HUES6 (cell line): ENCODE measurements around the gene MTMR11.
A peak's percentile ranks its signal among the peaks of the same experiment; 100 is the strongest.
"Not testable (repeated sequence)": the region's sequence is repeated elsewhere in the genome, so short reads cannot be mapped to it uniquely, and the experiment has no call there.

ENCODE experiments used
- H3K27ac ChIP-seq: 2 replicates; pipeline ENCODE4 v1.7.0; 2013; ENCODE audit warnings: low read depth, mild to moderate bottlenecking, low read length, inconsistent platforms
- H3K27me3 ChIP-seq: 2 replicates; pipeline ENCODE4 v1.6.1; 2013; ENCODE audit warnings: low read length; ENCODE audit not compliant: control insufficient read depth, insufficient read depth
- H3K36me3 ChIP-seq: 2 replicates; pipeline ENCODE4 v1.6.1; 2013; ENCODE audit warnings: low read length; ENCODE audit not compliant: control insufficient read depth, insufficient read depth
- H3K4me1 ChIP-seq: 2 replicates; pipeline ENCODE4 v1.6.1; 2013; ENCODE audit warnings: low read length; ENCODE audit not compliant: control insufficient read depth, insufficient read depth
- H3K4me3 ChIP-seq: 2 replicates; pipeline ENCODE4 v1.5.1; 2013; ENCODE audit warnings: low read depth, low read length
- H3K9ac ChIP-seq: one replicate; pipeline ENCODE4 v1.6.1; 2013; ENCODE audit warnings: mild to moderate bottlenecking, low read length
- H3K9me3 ChIP-seq: 2 replicates; pipeline ENCODE4 v1.6.1; 2013; ENCODE audit warnings: low read depth, low read length; ENCODE audit not compliant: control insufficient read depth, insufficient read depth

Gene MTMR11

GRCh38 chr1:149963358-149963757, 26.7 kb upstream of the MTMR11 start:
- peaks cover 9% of the 10 kb centered on the region for H3K9me3 ChIP-seq
- no peak overlapping the region for H3K4me3 ChIP-seq
- H3K36me3 ChIP-seq = peaks cover 79% of the 10 kb centered on the region
- H3K27ac ChIP-seq = no peak overlapping the region
- H3K27me3 ChIP-seq = no peaks in the 10 kb centered on the region
- H3K9ac ChIP-seq = no peak overlapping the region
- H3K4me1 ChIP-seq = no peaks in the 10 kb centered on the region

DNA sequence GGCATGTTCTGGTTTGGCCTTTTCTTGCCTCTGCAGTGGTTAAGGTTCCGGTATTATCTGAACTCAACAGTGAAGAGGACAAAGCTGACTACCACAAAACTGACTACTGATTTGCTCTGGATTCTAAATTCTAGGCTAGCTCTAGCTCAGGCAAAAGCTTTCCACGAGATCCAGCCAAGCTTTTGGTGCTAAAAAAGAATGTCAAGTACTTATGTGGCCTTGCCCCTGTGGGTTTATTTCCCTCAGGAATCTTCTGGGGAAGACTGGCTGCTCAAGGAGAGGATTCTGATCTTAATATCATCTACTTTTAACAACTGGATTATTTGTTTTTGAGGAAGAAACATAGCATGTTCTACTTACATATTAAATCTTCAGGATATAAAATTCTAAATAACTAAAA, 26.1 kb upstream of the MTMR11 start:
- peaks cover 15% of the 10 kb centered on the region for H3K9me3 ChIP-seq
- H3K27ac ChIP-seq = no peak overlapping the region
- H3K36me3 ChIP-seq = peaks cover 81% of the 10 kb centered on the region

GRCh38 chr1:149962039-149962647, 25.5 kb upstream of the MTMR11 start:
- Histone ChIP-seq H3K9ac (no peak overlapping the region), H3K36me3 (peaks cover 80% of the 10 kb centered on the region), H3K4me3 (no peak overlapping the region), H3K27me3 (no peaks in the 10 kb centered on the region), H3K27ac (no peak overlapping the region), H3K9me3 (peaks cover 20% of the 10 kb centered on the region), H3K4me1 (no peaks in the 10 kb centered on the region)

More for the DNA sequence above, 26.1 kb upstream of the MTMR11 start:
- Histone ChIP-seq H3K9ac (no peak overlapping the region), H3K4me1 (no peaks in the 10 kb centered on the region), H3K4me3 (no peak overlapping the region), H3K27me3 (no peaks in the 10 kb centered on the region)

- H3K36me3 ChIP-seq = peaks cover 40% of the 10 kb centered on the region
- not testable (repeated sequence) for H3K27me3 ChIP-seq, H3K9ac ChIP-seq, H3K27ac ChIP-seq, H3K4me1 ChIP-seq, H3K4me3 ChIP-seq
- H3K9me3 ChIP-seq = peaks cover 20% of the 10 kb centered on the region
These were observed 20.9 kb upstream of the MTMR11 start for GRCh38 chr1:149957548-149957947.

DNA sequence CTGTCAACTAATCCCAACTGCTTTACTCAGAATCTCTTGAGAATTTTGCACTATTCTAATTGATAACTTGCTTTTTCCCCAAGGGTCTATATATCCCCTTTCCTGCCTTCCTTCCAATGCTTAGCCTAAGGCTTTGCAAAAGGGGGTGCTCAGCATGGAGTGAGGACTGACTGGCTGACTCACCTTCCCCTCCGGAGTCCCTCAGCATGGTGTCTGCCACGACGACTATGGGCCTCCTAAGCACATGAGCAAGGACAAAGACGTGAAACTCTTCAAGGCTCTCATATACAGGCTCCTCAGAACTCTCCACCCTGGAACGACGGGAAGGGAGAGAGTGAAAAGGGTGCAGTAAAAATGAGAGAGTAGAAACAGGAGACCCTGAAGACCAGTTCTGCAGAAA, 13.2 kb upstream of the MTMR11 start:
- H3K4me1 ChIP-seq = no peaks in the 10 kb centered on the region
- no peak overlapping the region for H3K9ac ChIP-seq
- H3K27me3 ChIP-seq = no peaks in the 10 kb centered on the region
- H3K27ac ChIP-seq = no peak overlapping the region
- no peak overlapping the region for H3K4me3 ChIP-seq
- no peaks in the 10 kb centered on the region for H3K9me3 ChIP-seq
- peaks cover 48% of the 10 kb centered on the region for H3K36me3 ChIP-seq

- Histone ChIP-seq H3K27me3 (no peaks in the 10 kb centered on the region), H3K4me3 (no peak overlapping the region), H3K4me1 (peaks cover 13% of the 10 kb centered on the region; the same call in 1 of the 2 replicates), H3K27ac (no peak overlapping the region), H3K36me3 (peaks cover 54% of the 10 kb centered on the region), H3K9me3 (no peaks in the 10 kb centered on the region), H3K9ac (no peak overlapping the region)
These were observed 8.5 kb upstream of the MTMR11 start for GRCh38 chr1:149945206-149945605.

DNA sequence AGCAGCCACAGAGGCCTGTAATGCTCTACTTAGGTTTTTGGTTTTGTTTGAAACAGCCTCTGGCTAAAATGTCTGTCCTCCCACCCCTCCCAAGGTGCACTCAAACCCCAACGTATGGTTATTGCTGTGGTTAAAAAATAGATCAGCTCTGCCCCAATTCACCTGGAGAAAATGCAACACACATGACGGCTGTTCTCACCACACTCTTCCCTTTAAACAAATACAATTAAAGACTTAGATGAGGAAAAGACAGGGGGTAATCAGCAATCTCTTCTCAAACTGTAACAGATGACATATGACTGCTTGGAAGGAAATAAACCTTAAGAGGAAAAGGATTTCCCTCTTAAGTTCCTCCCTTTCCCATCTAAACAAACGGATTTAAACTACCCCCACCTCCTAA, 6.2 kb upstream of the MTMR11 start:
- no peak overlapping the region for H3K4me3 ChIP-seq
- H3K4me1 ChIP-seq = peaks cover 26% of the 10 kb centered on the region
- no peaks in the 10 kb centered on the region for H3K9me3 ChIP-seq
- H3K27ac ChIP-seq = no peak overlapping the region
- H3K9ac ChIP-seq = no peak overlapping the region
- no peaks in the 10 kb centered on the region for H3K27me3 ChIP-seq
- peaks cover 32% of the 10 kb centered on the region for H3K36me3 ChIP-seq

GRCh38 chr1:149942207-149942606, 5.5 kb upstream of the MTMR11 start:
- Histone ChIP-seq H3K4me3 (no peak overlapping the region), H3K4me1 (peaks cover 32% of the 10 kb centered on the region), H3K27ac (no peak overlapping the region), H3K9me3 (no peaks in the 10 kb centered on the region), H3K27me3 (no peaks in the 10 kb centered on the region), H3K36me3 (peaks cover 27% of the 10 kb centered on the region), H3K9ac (no peak overlapping the region)

- Histone ChIP-seq H3K9ac (no peak overlapping the region), H3K27ac (no peak overlapping the region), H3K4me1 (peaks cover 44% of the 10 kb centered on the region)
These were observed 3.7 kb upstream of the MTMR11 start for GRCh38 chr1:149940427-149940826.

DNA sequence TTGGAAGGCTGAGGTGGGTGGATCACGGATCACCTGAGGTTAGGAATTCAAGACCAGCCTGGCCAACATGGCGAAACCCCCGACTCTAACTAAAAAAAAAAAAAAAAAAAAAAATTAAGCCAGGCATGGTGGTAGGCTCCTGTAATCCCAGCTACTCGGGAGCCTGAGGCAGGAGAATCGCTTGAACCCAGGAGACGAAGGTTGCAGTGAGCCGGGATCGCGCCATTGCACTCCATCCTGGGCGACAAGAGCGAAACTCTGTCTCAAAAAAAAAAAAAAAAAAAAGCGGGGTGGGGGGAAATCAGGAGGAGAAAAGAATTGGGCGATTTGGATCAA, 2.0 kb upstream of the MTMR11 start:
- peak overlapping the region; percentile 38 for H3K4me3 ChIP-seq
- H3K27ac ChIP-seq = peak overlapping the region; percentile 80; the same call in 1 of the 2 replicates
- H3K36me3 ChIP-seq, H3K27me3 ChIP-seq, H3K9me3 ChIP-seq: not testable (repeated sequence)
- H3K4me1 ChIP-seq = peaks cover 44% of the 10 kb centered on the region
- peak overlapping the region; percentile 63 for H3K9ac ChIP-seq

More at GRCh38 chr1:149940427-149940826, 3.7 kb upstream of the MTMR11 start:
- peaks cover 16% of the 10 kb centered on the region for H3K36me3 ChIP-seq
- no peaks in the 10 kb centered on the region for H3K27me3 ChIP-seq
- H3K9me3 ChIP-seq = no peaks in the 10 kb centered on the region
- H3K4me3 ChIP-seq = no peak overlapping the region

- no peak overlapping the region for H3K9ac ChIP-seq
- peaks cover 41% of the 10 kb centered on the region for H3K4me1 ChIP-seq
These were observed 1.1 kb upstream of the MTMR11 start for GRCh38 chr1:149937759-149938158.

More at GRCh38 chr1:149937759-149938158, 1.1 kb upstream of the MTMR11 start:
- no peaks in the 10 kb centered on the region; the same call in 1 of the 2 replicates for H3K36me3 ChIP-seq
- no peaks in the 10 kb centered on the region for H3K27me3 ChIP-seq
- no peak overlapping the region for H3K27ac ChIP-seq
- H3K9me3 ChIP-seq = no peaks in the 10 kb centered on the region
- peak overlapping the region; percentile 61; the same call in 1 of the 2 replicates for H3K4me3 ChIP-seq
